Endothelial cell of umbilical vein (primary cell): Measurements from ENCODE around the gene TSSK1B. TPM values are rescaled to one million over a fixed set of nuclear protein-coding genes. Genes with fewer than 3 reads are reported as not detected.

Experiments
- BruUV-seq: library from RNA; stranded (reverse); fragments of 400-500 nt; replicated peaks from 2 replicates; lab custom pipeline; 2021; lab: Mats Ljungman, UMichigan
- CTCF ChIA-PET: fragments of 300-600, 350-600 bp; sonication (Branson Sonifier 250); formaldehyde crosslinking; loops from one replicate; lab custom pipeline; 2021; ENCODE audit warnings: antibody characterized with exemption, inconsistent platforms; lab: Charles Lee
- POLR2A ChIA-PET: fragments of 300-600, 350-600 bp; sonication (Branson Sonifier 250); formaldehyde crosslinking; loops from one replicate; lab custom pipeline; 2021; ENCODE audit warnings: antibody characterized with exemption, inconsistent platforms; lab: Charles Lee
- DNase-seq: peaks from one replicate; pipeline ENCODE4 v3.0.0-alpha.2; 2011; ENCODE audit warnings: low read depth, low spot score
- FAIRE-seq: peaks from 2 replicates; lab custom pipeline; 2011; peaks lifted over from hg19 to GRCh38; lab: Jason Lieb, UNC
- H2AFZ ChIP-seq: 2 replicates; pipeline ENCODE4 v1.6.0; 2012; ENCODE audit warnings: low read depth, low read length, control low read depth, inconsistent platforms
- H3K27ac ChIP-seq: 2 replicates; pipeline ENCODE4 v1.5.1; 2011; ENCODE audit warnings: low read depth, mild to moderate bottlenecking, control low read depth, low read length, moderate library complexity; ENCODE audit not compliant: insufficient read depth
- H3K27me3 ChIP-seq, 2 experiments: 2 replicates each; pipeline versions ENCODE4 v1.6.0 to v1.6.1; 2011; ENCODE audit warnings: low read length in 2 of 2, mixed read lengths in 1 of 2; ENCODE audit not compliant: control insufficient read depth in 2 of 2, insufficient read depth in 2 of 2
- H3K36me3 ChIP-seq, 2 experiments: 2 replicates in 1 of 2; 3 replicates in 1 of 2; pipeline ENCODE4 v1.5.1; 2011; ENCODE audit warnings: low read length in 2 of 2, mild to moderate bottlenecking in 1 of 2, moderate library complexity in 1 of 2; ENCODE audit not compliant: control insufficient read depth in 2 of 2, insufficient read depth in 2 of 2; ENCODE audit errors: extremely low read depth in 1 of 2
- H3K4me1 ChIP-seq: 3 replicates; pipeline ENCODE4 v1.5.1; 2011; ENCODE audit warnings: mild to moderate bottlenecking, low read length; ENCODE audit not compliant: control insufficient read depth, insufficient read depth; ENCODE audit errors: extremely low read depth
- H3K4me2 ChIP-seq: 2 replicates; pipeline ENCODE4 v1.6.1; 2011; ENCODE audit warnings: low read length, control low read depth, mixed read lengths; ENCODE audit not compliant: insufficient read depth
- H3K4me3 ChIP-seq, 3 experiments: fragments of 200-600 bp in 1 of 3; sonication (generic), shearing (Covaris generic) in 1 of 3; replicated peaks in 1 of 3; 2 replicates each; pipeline ENCODE4 v1.5.1; 2011 to 2016; ENCODE audit warnings: control low read depth in 3 of 3, low read length in 3 of 3, mild to moderate bottlenecking in 2 of 3, inconsistent platforms in 1 of 3, low read depth in 1 of 3, moderate library complexity in 1 of 3; ENCODE audit not compliant: insufficient read depth in 1 of 3
- H3K79me2 ChIP-seq: 2 replicates; pipeline ENCODE4 v1.6.0; 2012; ENCODE audit warnings: low read length, inconsistent platforms; ENCODE audit not compliant: control insufficient read depth, insufficient read depth
- H3K9ac ChIP-seq: replicated peaks from 2 replicates; pipeline ENCODE3; 2011; ENCODE audit warnings: low read length, control low read depth; ENCODE audit not compliant: insufficient read depth; ENCODE audit errors: extremely low read depth
- H3K9me1 ChIP-seq: replicated peaks from 3 replicates; pipeline ENCODE4 v1.6.0; 2011; ENCODE audit warnings: mild to moderate bottlenecking, low read length; ENCODE audit not compliant: control insufficient read depth, insufficient read depth; ENCODE audit errors: extremely low read depth
- H3K9me3 ChIP-seq: replicated peaks from 2 replicates; pipeline ENCODE4 v1.5.1; 2012; ENCODE audit warnings: low read length, inconsistent platforms; ENCODE audit not compliant: control insufficient read depth, insufficient read depth
- H4K20me1 ChIP-seq: replicated peaks from 2 replicates; pipeline ENCODE3; 2011; ENCODE audit warnings: mild to moderate bottlenecking, low read length; ENCODE audit not compliant: control insufficient read depth, insufficient read depth; ENCODE audit errors: extremely low read depth
- CTCF ChIP-seq, 2 donors: IDR thresholded peaks; 1 replicate in 1 of 2; 2 replicates in 1 of 2; pipeline ENCODE4 v1.5.1; 2011; ENCODE audit warnings: low read length in 2 of 2, mild to moderate bottlenecking in 2 of 2, moderate library complexity in 2 of 2, control low read depth in 1 of 2, inconsistent platforms in 1 of 2, low read depth in 1 of 2; ENCODE audit not compliant: insufficient read depth in 1 of 2; ENCODE audit errors: extremely low read depth in 1 of 2
- FOS ChIP-seq: IDR thresholded peaks from 2 replicates; pipeline ENCODE4 v1.6.1; 2011; ENCODE audit warnings: mild to moderate bottlenecking, low read length, moderate library complexity, borderline replicate concordance; ENCODE audit not compliant: insufficient read depth
- GATA2 ChIP-seq: IDR thresholded peaks from 2 replicates; pipeline ENCODE4 v1.7.0; 2011; ENCODE audit warnings: low read depth, mild to moderate bottlenecking, moderate library complexity, mixed read lengths, low read length; ENCODE audit not compliant: insufficient read length, insufficient read depth
- MAX ChIP-seq: IDR thresholded peaks from 2 replicates; pipeline ENCODE4 v1.6.1; 2011; ENCODE audit not compliant: insufficient read depth, insufficient read length
- MYC ChIP-seq: IDR thresholded peaks from one replicate; pipeline ENCODE4 v1.6.1; 2011; ENCODE audit warnings: mild to moderate bottlenecking, low read depth, low read length
- POLR2A ChIP-seq: IDR thresholded peaks from 2 replicates; pipeline ENCODE4 v1.6.1; 2012; ENCODE audit warnings: low read depth, mild to moderate bottlenecking, control low read depth, low read length
- dilution Hi-C: fragments of 300-500 bp; cut with MboI; formaldehyde crosslinking; loops from one replicate; pipeline ENCODE4 v1.15.0; 2019; ENCODE audit warnings: low sequenced_read_pairs; ENCODE audit not compliant: extremely low pct_ligation_motif_present
- intact Hi-C: fragments of 100-400 bp; cut with micrococcal nuclease; formaldehyde crosslinking; loops from one replicate; pipeline ENCODE4 v1.10.0; 2022
- polyA plus RNA-seq, 4 experiments: library from polyadenylated mRNA; depleted of rRNA in 3 of 4; stranded (reverse) in 3 of 4; unstranded in 1 of 4; fragments of >200 nt; gene quantifications; 2 replicates each; pipeline versions ENCODE4 v1.2.1 to v1.2.3, GENCODE V29; 2011 to 2012; ENCODE audit warnings: missing spikeins in 1 of 4
- total RNA-seq: library from RNA; stranded (reverse); gene quantifications from 2 replicates; pipeline ENCODE4 v1.2.3, GENCODE V29; 2021

TSSK1B gene
- total and polyA plus RNA-seq, 2 donors (not counting 3 experiments of a cell fraction or from before 2014, with no cell fraction given): 0.03 TPM; not detected in 1

- Histone ChIP-seq H3K27me3 (peaks cover 3 to 9% of the 10 kb centered on the region in 2 experiments), H2AFZ (no peak overlapping the region), H3K79me2 (no peaks in the 10 kb centered on the region), H3K36me3 (no peaks in the 10 kb centered on the region), H3K9me1 (no peaks in the 10 kb centered on the region), H3K27ac (no peak overlapping the region), H4K20me1 (no peaks in the 10 kb centered on the region), H3K4me3 (no peak overlapping the region), H3K9ac (no peak overlapping the region), H3K4me2 (no peak overlapping the region), H3K4me1 (no peaks in the 10 kb centered on the region), H3K9me3 (no peaks in the 10 kb centered on the region)
- intact Hi-C loops: no loop called here
- no peak for DNase-seq
- CTCF ChIA-PET: interaction anchor here (1.0 to 1.9 kb wide), 3 partner anchors 17 to 164 kb away, joined by 3 to 8 read pairs (median 4); no protein-coding TSS in a partner anchor
- TF ChIP-seq FOS (no peak), MAX (no peak), MYC (no peak), POLR2A (no peak), GATA2 (no peak)
- no peak for FAIRE-seq
- BruUV-seq: no TSS peak
- dilution Hi-C loops: no loop called here
- POLR2A ChIA-PET: no interaction called here
These were observed 13.5 kb upstream of the TSSK1B start for GRCh38 chr5:113448252-113448651.

- Histone ChIP-seq H3K4me2 (no peak overlapping the region), H3K9me1 (no peaks in the 10 kb centered on the region), H3K27ac (no peak overlapping the region), H3K9me3 (no peaks in the 10 kb centered on the region), H3K4me1 (no peaks in the 10 kb centered on the region), H3K79me2 (no peaks in the 10 kb centered on the region), H3K9ac (no peak overlapping the region), H3K27me3 (peaks cover 3 to 9% of the 10 kb centered on the region in 2 experiments), H4K20me1 (no peaks in the 10 kb centered on the region), H2AFZ (no peak overlapping the region), H3K36me3 (no peaks in the 10 kb centered on the region), H3K4me3 (no peak overlapping the region)
- no TSS peak for BruUV-seq
- DNase-seq (no peak), FAIRE-seq (no peak)
- dilution Hi-C loops (no loop called here), intact Hi-C loops (no loop called here)
- TF ChIP-seq FOS: no peak
- TF ChIP-seq CTCF (IDR thresholded peaks at IDR 0.05; ENCODE audit: extremely low read depth in 1 of 2, insufficient read depth in 1 of 2, low read depth in 1 of 2, low read length in 2 of 2): peak in 1 of 2 donors; percentile 5
- ChIA-PET CTCF (interaction anchor here (1.0 to 1.9 kb wide), 3 partner anchors 18 to 164 kb away, joined by 3 to 8 read pairs (median 4); no protein-coding TSS in a partner anchor), POLR2A (no interaction called here)
These were observed 12.8 kb upstream of the TSSK1B start for GRCh38 chr5:113447498-113448050.
